Keratinocyte (primary cell): ENCODE data around the gene TLL1. TPM values are rescaled to one million over a fixed set of nuclear protein-coding genes. Genes with fewer than 3 reads are reported as not detected.

ENCODE experiments used
- DNase-seq: peaks from one replicate; pipeline ENCODE4 v3.0.0-alpha.2; 2011; ENCODE audit warnings: low read depth, missing footprints, low spot score
- FAIRE-seq: peaks from 2 replicates; lab custom pipeline; 2011; peaks lifted over from hg19 to GRCh38; lab: Jason Lieb, UNC
- H2AFZ ChIP-seq: 2 replicates; pipeline ENCODE4 v1.6.0; 2012; ENCODE audit warnings: low read length, control low read depth, inconsistent platforms; ENCODE audit not compliant: control insufficient read depth
- H3K27ac ChIP-seq: 2 replicates; pipeline ENCODE4 v1.5.1; 2011; ENCODE audit warnings: low read length; ENCODE audit not compliant: control insufficient read depth, insufficient read depth
- H3K27me3 ChIP-seq: 3 replicates; pipeline ENCODE4 v1.6.0; 2011; ENCODE audit warnings: low read length; ENCODE audit not compliant: control insufficient read depth, insufficient read depth; ENCODE audit errors: extremely low read depth
- H3K36me3 ChIP-seq, 2 experiments: 2 replicates in 1 of 2; 3 replicates in 1 of 2; pipeline ENCODE4 v1.5.1; 2011; ENCODE audit warnings: low read length in 2 of 2, mild to moderate bottlenecking in 1 of 2; ENCODE audit not compliant: control insufficient read depth in 2 of 2, insufficient read depth in 2 of 2; ENCODE audit errors: extremely low read depth in 1 of 2
- H3K4me1 ChIP-seq: 3 replicates; pipeline ENCODE4 v1.5.1; 2011; ENCODE audit warnings: low read length; ENCODE audit not compliant: control insufficient read depth, insufficient read depth; ENCODE audit errors: extremely low read depth
- H3K4me2 ChIP-seq: 3 replicates; pipeline ENCODE4 v1.6.0; 2011; ENCODE audit warnings: low read depth, low read length; ENCODE audit not compliant: control insufficient read depth, insufficient read depth; ENCODE audit errors: extremely low read depth
- H3K4me3 ChIP-seq, 3 experiments: fragments of 200-600 bp in 1 of 3; sonication (generic) in 1 of 3; 2 replicates in 2 of 3; 3 replicates in 1 of 3; pipeline ENCODE4 v1.5.1; 2011 to 2016; ENCODE audit warnings: low read length in 3 of 3, mild to moderate bottlenecking in 3 of 3, control low read depth in 2 of 3, inconsistent platforms in 1 of 3, low read depth in 1 of 3, mixed read lengths in 1 of 3, mixed run types in 1 of 3, moderate library complexity in 1 of 3; ENCODE audit not compliant: control insufficient read depth in 2 of 3, insufficient read depth in 2 of 3; ENCODE audit errors: extremely low read depth in 1 of 3
- H3K79me2 ChIP-seq: 2 replicates; pipeline ENCODE4 v1.6.0; 2012; ENCODE audit warnings: low read length; ENCODE audit not compliant: control insufficient read depth, insufficient read depth
- H3K9ac ChIP-seq: 3 replicates; pipeline ENCODE4 v1.6.0; 2011; ENCODE audit warnings: low read length; ENCODE audit not compliant: control insufficient read depth, insufficient read depth; ENCODE audit errors: extremely low read depth
- H3K9me1 ChIP-seq: 3 replicates; pipeline ENCODE4 v1.6.0; 2011; ENCODE audit warnings: low read length; ENCODE audit not compliant: control insufficient read depth, insufficient read depth; ENCODE audit errors: extremely low read depth
- H3K9me3 ChIP-seq: 2 replicates; pipeline ENCODE4 v1.5.1; 2012; ENCODE audit warnings: low read depth, low read length; ENCODE audit not compliant: control insufficient read depth
- H4K20me1 ChIP-seq: 3 replicates; pipeline ENCODE4 v1.6.0; 2011; ENCODE audit warnings: low read length; ENCODE audit not compliant: control insufficient read depth, insufficient read depth; ENCODE audit errors: extremely low read depth
- EZH2 ChIP-seq: IDR thresholded peaks from one replicate; pipeline ENCODE4 v1.6.1; 2012; ENCODE audit warnings: inconsistent platforms, mild to moderate bottlenecking, low read length, moderate library complexity
- dilution Hi-C: fragments of 300-500 bp; cut with MboI; formaldehyde crosslinking; loops from one replicate; pipeline ENCODE4 v1.7.0; 2020; ENCODE audit warnings: low sequenced_read_pairs; ENCODE audit not compliant: extremely low pct_ligation_motif_present
- polyA plus RNA-seq, 5 experiments: library from polyadenylated mRNA; depleted of rRNA in 3 of 5; stranded (reverse) in 3 of 5; stranded (forward) in 1 of 5; unstranded in 1 of 5; fragments of >200 nt; gene quantifications; 1 replicate in 1 of 5; 2 replicates in 3 of 5; 3 replicates in 1 of 5; pipeline versions ENCODE4 v1.2.1 to v1.2.3, GENCODE V29; 2011 to 2012; ENCODE audit warnings: missing spikeins in 2 of 5, low read depth in 1 of 5, low replicate concordance in 1 of 5
- TF ChIP-seq, protein P1 (sequence below), 3 experiments: IDR thresholded peaks in 1 of 3; conservative IDR thresholded peaks in 1 of 3; optimal IDR thresholded peaks in 1 of 3; 2 replicates in 2 of 3; 3 replicates in 1 of 3; pipeline versions ENCODE3 to v1.5.1; 2011; ENCODE audit warnings: low read length in 3 of 3, mild to moderate bottlenecking in 3 of 3, moderate library complexity in 2 of 3, control low read depth in 1 of 3, inconsistent platforms in 1 of 3; ENCODE audit not compliant: insufficient read depth in 2 of 3; ENCODE audit errors: extremely low read depth in 1 of 3

TLL1 gene
- polyA plus RNA-seq, 1 donor (not counting 4 experiments of a cell fraction or from before 2014, with no cell fraction given): 1.5 TPM

DNA sequence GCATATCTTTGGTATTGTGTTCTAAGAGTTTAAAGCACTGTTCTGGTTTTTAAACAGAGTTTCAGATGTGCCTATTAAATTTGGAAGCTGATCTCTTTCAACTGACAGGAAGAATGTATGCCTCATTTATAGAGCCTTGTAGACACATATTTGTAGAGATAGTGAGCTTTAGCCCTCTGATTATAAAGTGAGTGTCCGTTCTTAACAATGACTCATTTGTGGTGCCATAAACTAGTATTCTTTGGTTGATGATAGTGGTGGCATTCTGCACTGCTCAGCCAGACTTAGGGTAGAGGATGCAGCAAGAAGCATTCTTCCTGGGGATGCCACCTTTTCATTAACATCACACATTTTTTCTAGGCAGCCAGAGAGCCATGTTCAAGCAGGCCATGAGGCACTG is 121.7 kb downstream of the TLL1 start:
- H3K27me3 ChIP-seq: no peaks in the 10 kb centered on the region
- no peak for TF ChIP-seq EZH2
- TF ChIP-seq, protein P1, sequence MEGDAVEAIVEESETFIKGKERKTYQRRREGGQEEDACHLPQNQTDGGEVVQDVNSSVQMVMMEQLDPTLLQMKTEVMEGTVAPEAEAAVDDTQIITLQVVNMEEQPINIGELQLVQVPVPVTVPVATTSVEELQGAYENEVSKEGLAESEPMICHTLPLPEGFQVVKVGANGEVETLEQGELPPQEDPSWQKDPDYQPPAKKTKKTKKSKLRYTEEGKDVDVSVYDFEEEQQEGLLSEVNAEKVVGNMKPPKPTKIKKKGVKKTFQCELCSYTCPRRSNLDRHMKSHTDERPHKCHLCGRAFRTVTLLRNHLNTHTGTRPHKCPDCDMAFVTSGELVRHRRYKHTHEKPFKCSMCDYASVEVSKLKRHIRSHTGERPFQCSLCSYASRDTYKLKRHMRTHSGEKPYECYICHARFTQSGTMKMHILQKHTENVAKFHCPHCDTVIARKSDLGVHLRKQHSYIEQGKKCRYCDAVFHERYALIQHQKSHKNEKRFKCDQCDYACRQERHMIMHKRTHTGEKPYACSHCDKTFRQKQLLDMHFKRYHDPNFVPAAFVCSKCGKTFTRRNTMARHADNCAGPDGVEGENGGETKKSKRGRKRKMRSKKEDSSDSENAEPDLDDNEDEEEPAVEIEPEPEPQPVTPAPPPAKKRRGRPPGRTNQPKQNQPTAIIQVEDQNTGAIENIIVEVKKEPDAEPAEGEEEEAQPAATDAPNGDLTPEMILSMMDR (optimal IDR thresholded peaks at IDR 0.05 in 1 of 3, IDR thresholded peaks at IDR 0.05 in 1 of 3, conservative IDR thresholded peaks at IDR 0.05 in 1 of 3; ENCODE audit: extremely low read depth in 1 of 3, insufficient read depth in 2 of 3, low read length in 3 of 3): no peak
- no peak overlapping the region for H2AFZ ChIP-seq
- no peaks in the 10 kb centered on the region for H3K9me1 ChIP-seq
- no peak overlapping the region for H3K9ac ChIP-seq
- no peaks in the 10 kb centered on the region for H3K79me2 ChIP-seq
- H3K4me2 ChIP-seq: no peak overlapping the region
- H3K4me3 ChIP-seq: no peak overlapping the region
- no peak overlapping the region for H3K27ac ChIP-seq
- H3K36me3 ChIP-seq: no peaks in the 10 kb centered on the region
- FAIRE-seq: no peak
- no peaks in the 10 kb centered on the region for H4K20me1 ChIP-seq
- H3K9me3 ChIP-seq: no peaks in the 10 kb centered on the region
- dilution Hi-C loops: no loop called here
- peaks cover 3% of the 10 kb centered on the region for H3K4me1 ChIP-seq
- no peak for DNase-seq

DNA sequence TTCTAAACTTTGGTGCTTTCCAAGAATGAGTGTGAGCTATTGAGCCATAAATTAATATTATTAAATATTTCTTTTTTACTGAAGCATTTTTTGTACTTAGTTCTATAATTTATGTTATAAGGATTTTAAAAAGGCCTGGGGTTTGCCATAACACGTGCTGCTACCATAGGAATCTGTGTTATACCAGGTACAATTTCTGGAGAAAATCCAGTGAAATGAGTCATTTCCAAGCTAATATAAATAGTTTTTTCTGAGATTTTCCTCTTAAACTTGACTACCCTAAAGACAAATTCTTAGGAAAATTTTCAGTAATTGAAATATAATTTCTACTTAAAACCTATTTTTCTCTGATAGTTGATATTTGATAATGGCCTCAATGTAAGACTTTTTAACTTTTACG is 130.8 kb downstream of the TLL1 start:
- no peaks in the 10 kb centered on the region for H3K27me3 ChIP-seq
- H3K27ac ChIP-seq: peak overlapping the region; percentile 57
- no peaks in the 10 kb centered on the region for H3K36me3 ChIP-seq
- peaks cover 5% of the 10 kb centered on the region for H3K4me1 ChIP-seq
- DNase-seq (no peak), FAIRE-seq (no peak)
- TF ChIP-seq, protein P1 (optimal IDR thresholded peaks at IDR 0.05 in 1 of 3, IDR thresholded peaks at IDR 0.05 in 1 of 3, conservative IDR thresholded peaks at IDR 0.05 in 1 of 3; ENCODE audit: extremely low read depth in 1 of 3, insufficient read depth in 2 of 3, low read length in 3 of 3): no peak
- no peak for TF ChIP-seq EZH2
- no peak overlapping the region for H3K9ac ChIP-seq
- peak overlapping the region; percentile 90 for H3K4me2 ChIP-seq
- no peak overlapping the region for H2AFZ ChIP-seq
- H3K9me3 ChIP-seq: no peaks in the 10 kb centered on the region
- no peak overlapping the region for H3K4me3 ChIP-seq
- no peaks in the 10 kb centered on the region for H3K79me2 ChIP-seq
- H4K20me1 ChIP-seq: no peaks in the 10 kb centered on the region
- no peaks in the 10 kb centered on the region for H3K9me1 ChIP-seq
- dilution Hi-C loops: no loop called here
